ENCODE measurements around the gene ELOF1.
A peak's percentile ranks its signal among the peaks of the same experiment; 100 is the strongest.

The ELOF1 gene

GRCh38 chr19:11505504-11506100 is 53.4 kb downstream of the ELOF1 start, which contains the start of gene ZNF653:
Gene ZNF653 (minus strand): TSS chr19:11505839. CDS start chr19:11505786, 53 bp downstream.
- H3K4me3 ChIP-seq (ENCODE audit: low read length), result peak within 1 kb of the TSS; percentile 91
- DNase-seq (ENCODE audit: low read depth, low spot score), result peak; percentile 92
- H3K4me1 ChIP-seq (ENCODE audit: control insufficient read depth, insufficient read depth, low read length), result no peaks in the 10 kb centered on the region; the same call in 1 of the 2 replicates
- H3K27ac ChIP-seq (ENCODE audit: low read length), result no peak within 1 kb of the TSS
- H3K36me3 ChIP-seq (ENCODE audit: control insufficient read depth, insufficient read depth, low read length), result no peaks in the 10 kb centered on the region
- H3K9me3 ChIP-seq (ENCODE audit: control insufficient read depth, insufficient read depth, low read length), result no peaks in the 10 kb centered on the region
- no peaks in the 10 kb centered on the region for H3K27me3 ChIP-seq (ENCODE audit: control insufficient read depth, insufficient read depth, low read length)
- no CpG with 5 or more reads among the region's 65 CpGs for WGBS (ENCODE audit: insufficient coverage, insufficient read length)

- H3K9me3 ChIP-seq (ENCODE audit: control insufficient read depth, insufficient read depth, low read length), result no peaks in the 10 kb centered on the region
- no peaks in the 10 kb centered on the region; the same call in 1 of the 2 replicates for H3K4me1 ChIP-seq (ENCODE audit: control insufficient read depth, insufficient read depth, low read length)
- H3K27ac ChIP-seq (ENCODE audit: low read length), result no peak overlapping the region
- WGBS (ENCODE audit: insufficient coverage, insufficient read length), result no CpG with 5 or more reads among the region's 33 CpGs
- DNase-seq (ENCODE audit: low read depth, low spot score), result peak; percentile 84
- H3K27me3 ChIP-seq (ENCODE audit: control insufficient read depth, insufficient read depth, low read length), result no peaks in the 10 kb centered on the region
- H3K4me3 ChIP-seq (ENCODE audit: low read length), result peak overlapping the region; percentile 91; the same call in 1 of the 2 replicates
- no peaks in the 10 kb centered on the region for H3K36me3 ChIP-seq (ENCODE audit: control insufficient read depth, insufficient read depth, low read length)
These were observed 54.0 kb downstream of the ELOF1 start for GRCh38 chr19:11505032-11505503.

- DNase-seq (ENCODE audit: low read depth, low spot score), result no peak
- Histone ChIP-seq H3K36me3 (ENCODE audit: control insufficient read depth, insufficient read depth, low read length) (no peaks in the 10 kb centered on the region), H3K27me3 (ENCODE audit: control insufficient read depth, insufficient read depth, low read length) (no peaks in the 10 kb centered on the region), H3K4me1 (ENCODE audit: control insufficient read depth, insufficient read depth, low read length) (no peaks in the 10 kb centered on the region; the same call in 1 of the 2 replicates), H3K4me3 (ENCODE audit: low read length) (peak overlapping the region; percentile 91; the same call in 1 of the 2 replicates), H3K9me3 (ENCODE audit: control insufficient read depth, insufficient read depth, low read length) (no peaks in the 10 kb centered on the region), H3K27ac (ENCODE audit: low read length) (no peak overlapping the region)
- no CpG with 5 or more reads among the region's 7 CpGs for WGBS (ENCODE audit: insufficient coverage, insufficient read length)
These were observed 54.5 kb downstream of the ELOF1 start for GRCh38 chr19:11504502-11505031.
